K562 (cell line): ENCODE measurements around the gene SYTL5. TPM values are rescaled to one million over a fixed set of nuclear protein-coding genes. Genes with fewer than 3 reads are reported as not detected.
A peak's percentile ranks its signal among the peaks of the same experiment; 100 is the strongest.

ENCODE experiments used
- BRCA1 ChIP-seq, 2 experiments: fragments of 450-650 bp in 1 of 2; sonication (generic) in 1 of 2; formaldehyde crosslinking in 1 of 2; IDR thresholded peaks; 2 replicates each; pipeline versions ENCODE4 v1.5.0 to v1.6.1; 2017 to 2020; ENCODE audit warnings: mild to moderate bottlenecking in 1 of 2, missing genetic modification reagents in 1 of 2
- CBX2 ChIP-seq: fragments of 200-600 bp; sonication (generic); IDR thresholded peaks from one replicate; pipeline ENCODE4 v1.6.1; 2012; ENCODE audit warnings: mild to moderate bottlenecking, low read length, inconsistent platforms; ENCODE audit not compliant: insufficient read depth, poor library complexity, severe bottlenecking
- CCAR2 ChIP-seq: fragments of 200-400 bp; formaldehyde crosslinking; IDR thresholded peaks from 2 replicates; pipeline ENCODE4 v1.6.1; 2017; ENCODE audit warnings: mild to moderate bottlenecking, low read depth, low read length
- CEBPB ChIP-seq: fragments of 450-650 bp; IDR thresholded peaks from 2 replicates; pipeline ENCODE4 v1.6.1; 2016; ENCODE audit warnings: missing genetic modification characterization, missing compliant biosample characterization
- CHD1 ChIP-seq: fragments of 200-600 bp; sonication (generic); IDR thresholded peaks from one replicate; pipeline ENCODE4 v1.6.1; 2012; ENCODE audit warnings: mild to moderate bottlenecking, moderate library complexity, low read length, inconsistent platforms
- ETV1 ChIP-seq: fragments of 450-650 bp; conservative IDR thresholded peaks from 2 replicates; pipeline ENCODE4 v1.6.1; 2016; ENCODE audit warnings: missing genetic modification characterization, control low read depth, low read depth, missing compliant biosample characterization
- FOSL1 ChIP-seq: fragments of 200-800 bp; sonication (Bioruptor generic); conservative IDR thresholded peaks from 2 replicates; pipeline ENCODE4 v1.6.1; 2016; ENCODE audit warnings: missing genetic modification characterization, missing compliant biosample characterization
- FOXA3 ChIP-seq, 2 experiments: fragments of 450-650 bp in 1 of 2; sonication (generic) in 1 of 2; formaldehyde crosslinking; IDR thresholded peaks in 1 of 2; conservative IDR thresholded peaks in 1 of 2; 2 replicates each; pipeline versions ENCODE4 v1.4.0 to v1.8.0; 2020 to 2022; ENCODE audit warnings: mild to moderate bottlenecking in 2 of 2, missing genetic modification reagents in 1 of 2
- FOXM1 ChIP-seq, 2 experiments: fragments of 450-650 bp in 1 of 2; sonication (generic) in 1 of 2; formaldehyde crosslinking in 1 of 2; IDR thresholded peaks; 2 replicates each; pipeline versions ENCODE4 v1.6.1 to v1.9.0; 2017 to 2022; ENCODE audit warnings: low read depth in 2 of 2, mild to moderate bottlenecking in 2 of 2, missing genetic modification reagents in 1 of 2, moderate library complexity in 1 of 2
- JUND ChIP-seq, 2 experiments: IDR thresholded peaks; 2 replicates in 1 of 2; 3 replicates in 1 of 2; pipeline ENCODE4 v1.6.1; 2011; ENCODE audit warnings: borderline replicate concordance in 2 of 2, low read depth in 2 of 2, low read length in 2 of 2, improper control_type of control experiment in 1 of 2, missing biosample characterization in 1 of 2, missing genetic modification characterization in 1 of 2, missing genetic modification reagents in 1 of 2
- KLF16 ChIP-seq: IDR thresholded peaks from 2 replicates; pipeline ENCODE4 v1.6.1; 2016; ENCODE audit warnings: antibody characterized with exemption
- PHB ChIP-seq: fragments of 250-450 bp; sonication (Bioruptor Pico); IDR thresholded peaks from 2 replicates; pipeline ENCODE4 v1.5.0; 2021
- PHB2 ChIP-seq: fragments of 450-650 bp; IDR thresholded peaks from 2 replicates; pipeline ENCODE4 v1.6.1; 2017; ENCODE audit warnings: low read depth
- POU5F1 ChIP-seq: fragments of 150-350 bp; IDR thresholded peaks from 2 replicates; pipeline ENCODE4 v1.6.1; 2014; ENCODE audit warnings: borderline replicate concordance, low read length, low read depth, mild to moderate bottlenecking; ENCODE audit not compliant: partially characterized antibody
- RFX7 ChIP-seq: fragments of 250-450 bp; sonication (Bioruptor Pico); IDR thresholded peaks from 2 replicates; pipeline ENCODE4 v1.5.1; 2021; ENCODE audit warnings: mild to moderate bottlenecking
- RNF2 ChIP-seq: sonication (generic); IDR thresholded peaks from 2 replicates; pipeline ENCODE4 v1.6.1; 2016
- SAFB ChIP-seq: fragments of 200-400 bp; formaldehyde crosslinking; IDR thresholded peaks from 2 replicates; pipeline ENCODE4 v1.6.1; 2017; ENCODE audit warnings: low read depth, low read length, borderline replicate concordance
- SMARCA4 ChIP-seq: fragments of 450-650 bp; IDR thresholded peaks from 2 replicates; pipeline ENCODE4 v1.6.1; 2016
- SMARCC2 ChIP-seq: fragments of 450-650 bp; IDR thresholded peaks from 2 replicates; pipeline ENCODE4 v1.6.1; 2017; ENCODE audit warnings: antibody characterized with exemption, moderate library complexity, mild to moderate bottlenecking, low read depth
- SMARCE1 ChIP-seq: fragments of 450-650 bp; IDR thresholded peaks from 2 replicates; pipeline ENCODE4 v1.7.1; 2016; ENCODE audit warnings: mild to moderate bottlenecking
- SP1 ChIP-seq: sonication (generic); formaldehyde crosslinking; IDR thresholded peaks from 2 replicates; pipeline ENCODE4 v1.8.1; 2022; ENCODE audit warnings: mild to moderate bottlenecking, missing genetic modification reagents
- STAT5B ChIP-seq: fragments of 250-450 bp; sonication (Bioruptor Pico); IDR thresholded peaks from 2 replicates; pipeline ENCODE4 v1.8.0; 2021; ENCODE audit warnings: mild to moderate bottlenecking, inconsistent platforms
- TEAD4 ChIP-seq, 2 experiments: sonication (generic) in 1 of 2; formaldehyde crosslinking in 1 of 2; IDR thresholded peaks; 2 replicates each; pipeline versions ENCODE4 v1.6.1 to v1.8.0; 2012 to 2022; ENCODE audit warnings: borderline replicate concordance in 1 of 2, inconsistent platforms in 1 of 2, low read length in 1 of 2, mild to moderate bottlenecking in 1 of 2, missing genetic modification reagents in 1 of 2
- ZNF146 ChIP-seq: IDR thresholded peaks from one replicate; pipeline ENCODE4 v1.6.1; 2018; ENCODE audit warnings: missing compliant biosample characterization; ENCODE audit not compliant: unreplicated experiment
- ZNF586 ChIP-seq: fragments of 450-650 bp; formaldehyde crosslinking; conservative IDR thresholded peaks from 2 replicates; pipeline ENCODE4 v1.4.0; 2020; ENCODE audit warnings: mild to moderate bottlenecking, moderate library complexity
- polyA plus RNA-seq, 8 experiments: library from polyadenylated mRNA; depleted of rRNA in 4 of 8; stranded (reverse) in 5 of 8; unstranded in 3 of 8; fragments of >200 nt; fragmentation: Nextera tagmentation in 2 of 8; fragmentation: Illumina TruSeq in 1 of 8; extraction: Ambion mirVana in 2 of 8; extraction: Trizol in 1 of 8; gene quantifications; 2 replicates each; pipeline versions ENCODE4 v1.2.1 to v1.2.3, GENCODE V29; 2011 to 2014; ENCODE audit warnings: inconsistent platforms in 1 of 8, missing spikeins in 1 of 8
- total RNA-seq, 7 experiments: library from RNA; depleted of rRNA in 6 of 7; stranded (reverse); fragments of >200 nt in 6 of 7; fragmentation: Illumina TruSeq in 2 of 7; extraction: Trizol in 2 of 7; gene quantifications; 2 replicates each; pipeline versions ENCODE4 v1.2.1 to v1.2.3, GENCODE V29; 2011 to 2021; ENCODE audit warnings: low replicate concordance in 1 of 7
- TF ChIP-seq, protein P1 (sequence below): fragments of 250-450 bp; sonication (Bioruptor Pico); IDR thresholded peaks from 2 replicates; pipeline ENCODE4 v1.8.0; 2021; ENCODE audit warnings: borderline replicate concordance, mild to moderate bottlenecking, moderate library complexity; ENCODE audit not compliant: poor library complexity, severe bottlenecking
- TF ChIP-seq, protein P2 (sequence below): fragments of 250-450 bp; sonication (Bioruptor Pico); IDR thresholded peaks from 2 replicates; pipeline ENCODE4 v1.4.0; 2020; ENCODE audit warnings: mild to moderate bottlenecking, moderate library complexity, borderline replicate concordance

Gene SYTL5
- total and polyA plus RNA-seq, 9 of the 15 experiments (the other 6 are each of a cell fraction or from before 2014, with no cell fraction given) = 0.01 to 0.25 (median 0.09) TPM

DNA sequence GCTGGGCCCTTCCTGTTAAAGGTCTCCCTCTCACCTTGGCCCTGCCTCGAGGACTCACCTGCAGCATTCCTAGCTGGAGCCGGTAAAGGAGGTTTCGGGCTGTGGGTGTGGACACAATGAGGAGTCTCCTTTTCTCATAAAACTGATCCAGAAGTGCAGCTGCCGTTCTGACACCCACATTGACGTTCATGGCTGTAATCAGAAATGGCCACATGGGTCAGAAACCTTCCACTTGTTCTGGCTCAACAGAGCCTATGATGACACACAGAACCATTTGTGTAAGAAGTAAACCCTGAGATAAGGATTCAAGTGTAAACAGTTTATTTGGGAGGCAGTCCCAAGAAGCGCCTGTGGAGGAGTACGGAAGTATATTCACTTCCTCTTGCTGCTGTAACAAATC, 150.5 kb downstream of the SYTL5 start (continued):
- TF ChIP-seq SMARCA4 (no peak), KLF16 (no peak), PHB2 (no peak), SMARCE1 (peak; percentile 44; the same call in 1 of the 2 replicates), SP1 (CRISPR knock-in tag) (no peak), BRCA1 (IDR thresholded peaks at IDR 0.05) (no peak), BRCA1 (CRISPR knock-in tag; IDR thresholded peaks at IDR 0.05) (no peak), FOXA3 (CRISPR knock-in tag; conservative IDR thresholded peaks at IDR 0.05 in 1 of 2, IDR thresholded peaks at IDR 0.05 in 1 of 2) (0 out of 4 replicates have a peak, but pooled peaks of 1 of the 2 experiments have one; percentile 21), TEAD4 (IDR thresholded peaks at IDR 0.05; ENCODE audit: low read length) (peak; percentile 65), TEAD4 (CRISPR knock-in tag; IDR thresholded peaks at IDR 0.05; ENCODE audit: borderline replicate concordance) (no peak), PHB (CRISPR knock-in tag) (no peak), CCAR2 (no peak), JUND (IDR thresholded peaks at IDR 0.05; ENCODE audit: borderline replicate concordance, low read depth, low read length) (no peak), JUND (tag; IDR thresholded peaks at IDR 0.05; ENCODE audit: borderline replicate concordance, low read depth, low read length) (peak; percentile 22; the same call in 1 of the 3 replicates), RNF2 (no peak), FOXM1 (IDR thresholded peaks at IDR 0.05; ENCODE audit: low read depth) (peak; percentile 37; the same call in 1 of the 2 replicates), FOXM1 (CRISPR knock-in tag; IDR thresholded peaks at IDR 0.05; ENCODE audit: low read depth) (no peak), SAFB (no peak), ZNF586 (CRISPR knock-in tag) (no peak), CEBPB (peak; percentile 31; the same call in 1 of the 2 replicates), ETV1 (tag) (no peak), SMARCC2 (no peak), STAT5B (CRISPR knock-in tag) (no peak), RFX7 (no peak), ZNF146 (CRISPR knock-in tag) (no peak), FOSL1 (tag) (peak; percentile 55), POU5F1 (no peak), CBX2 (no peak), CHD1 (no peak)
- TF ChIP-seq, protein P1, sequence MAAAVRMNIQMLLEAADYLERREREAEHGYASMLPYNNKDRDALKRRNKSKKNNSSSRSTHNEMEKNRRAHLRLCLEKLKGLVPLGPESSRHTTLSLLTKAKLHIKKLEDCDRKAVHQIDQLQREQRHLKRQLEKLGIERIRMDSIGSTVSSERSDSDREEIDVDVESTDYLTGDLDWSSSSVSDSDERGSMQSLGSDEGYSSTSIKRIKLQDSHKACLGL = no peak
- TF ChIP-seq, protein P2, sequence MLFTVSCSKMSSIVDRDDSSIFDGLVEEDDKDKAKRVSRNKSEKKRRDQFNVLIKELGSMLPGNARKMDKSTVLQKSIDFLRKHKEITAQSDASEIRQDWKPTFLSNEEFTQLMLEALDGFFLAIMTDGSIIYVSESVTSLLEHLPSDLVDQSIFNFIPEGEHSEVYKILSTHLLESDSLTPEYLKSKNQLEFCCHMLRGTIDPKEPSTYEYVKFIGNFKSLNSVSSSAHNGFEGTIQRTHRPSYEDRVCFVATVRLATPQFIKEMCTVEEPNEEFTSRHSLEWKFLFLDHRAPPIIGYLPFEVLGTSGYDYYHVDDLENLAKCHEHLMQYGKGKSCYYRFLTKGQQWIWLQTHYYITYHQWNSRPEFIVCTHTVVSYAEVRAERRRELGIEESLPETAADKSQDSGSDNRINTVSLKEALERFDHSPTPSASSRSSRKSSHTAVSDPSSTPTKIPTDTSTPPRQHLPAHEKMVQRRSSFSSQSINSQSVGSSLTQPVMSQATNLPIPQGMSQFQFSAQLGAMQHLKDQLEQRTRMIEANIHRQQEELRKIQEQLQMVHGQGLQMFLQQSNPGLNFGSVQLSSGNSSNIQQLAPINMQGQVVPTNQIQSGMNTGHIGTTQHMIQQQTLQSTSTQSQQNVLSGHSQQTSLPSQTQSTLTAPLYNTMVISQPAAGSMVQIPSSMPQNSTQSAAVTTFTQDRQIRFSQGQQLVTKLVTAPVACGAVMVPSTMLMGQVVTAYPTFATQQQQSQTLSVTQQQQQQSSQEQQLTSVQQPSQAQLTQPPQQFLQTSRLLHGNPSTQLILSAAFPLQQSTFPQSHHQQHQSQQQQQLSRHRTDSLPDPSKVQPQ (CRISPR knock-in tag) = no peak
